Natural killer cell (primary cell): ENCODE measurements around the gene NCOA3. TPM values are rescaled to one million over a fixed set of nuclear protein-coding genes. Genes with fewer than 3 reads are reported as not detected.

Source experiments
- ATAC-seq, 3 donors: fragments of 150-1000 bp in 2 of 3; fragments of 200-7000 bp in 1 of 3; cut with Tn5 transposase; 1 replicate in 1 of 3; 2 replicates in 2 of 3; pipeline ENCODE4 v1.10.0; 2021; ENCODE audit warnings: mild to moderate bottlenecking in 2 of 3, moderate library complexity in 2 of 3
- DNase-seq, 2 donors: peaks; one replicate each; pipeline versions ENCODE4 v3.0.0 to v3.0.0-alpha.2; 2013 to 2021; ENCODE audit warnings: mixed read lengths in 1 of 2
- H3K27ac ChIP-seq: one replicate; pipeline ENCODE4 v1.5.1; 2013; ENCODE audit warnings: mild to moderate bottlenecking, low read length
- H3K27me3 ChIP-seq: one replicate; pipeline ENCODE4 v1.6.1; 2013; ENCODE audit warnings: low read length; ENCODE audit not compliant: control insufficient read depth, insufficient read depth
- H3K36me3 ChIP-seq: one replicate; pipeline ENCODE4 v1.6.1; 2013; ENCODE audit warnings: low read length; ENCODE audit not compliant: control insufficient read depth, insufficient read depth
- H3K4me1 ChIP-seq: one replicate; pipeline ENCODE4 v1.6.1; 2013; ENCODE audit warnings: low read length; ENCODE audit not compliant: control insufficient read depth, insufficient read depth
- H3K4me3 ChIP-seq: one replicate; pipeline ENCODE4 v1.5.1; 2013; ENCODE audit warnings: low read length
- H3K9me3 ChIP-seq: one replicate; pipeline ENCODE4 v1.6.1; 2013; ENCODE audit warnings: low read length; ENCODE audit not compliant: control insufficient read depth, insufficient read depth
- H3K27ac Mint-ChIP-seq, 2 donors: one replicate each; pipeline ENCODE4 v1.8.0; 2022; ENCODE audit warnings: mild to moderate bottlenecking in 2 of 2, mixed read lengths in 2 of 2, moderate library complexity in 1 of 2
- H3K27me3 Mint-ChIP-seq, 2 donors: one replicate each; pipeline ENCODE4 v1.8.0; 2022; ENCODE audit warnings: low read depth in 2 of 2, mixed read lengths in 2 of 2
- H3K36me3 Mint-ChIP-seq: one replicate; pipeline ENCODE4 v1.8.0; 2022; ENCODE audit warnings: mixed read lengths
- H3K4me1 Mint-ChIP-seq, 2 donors: one replicate each; pipeline ENCODE4 v1.8.0; 2022; ENCODE audit warnings: mixed read lengths in 2 of 2
- H3K4me3 Mint-ChIP-seq: one replicate; pipeline ENCODE4 v1.8.0; 2022; ENCODE audit warnings: mild to moderate bottlenecking, moderate library complexity, mixed read lengths
- H3K9me3 Mint-ChIP-seq, 2 donors: one replicate each; pipeline ENCODE4 v1.8.0; 2022; ENCODE audit warnings: mixed read lengths in 2 of 2
- WGBS: methylation state at CpG from one replicate; pipeline ENCODE4 v1.1.7; 2013; ENCODE audit warnings: missing lambda C conversion rate; ENCODE audit not compliant: insufficient coverage; 5-methylcytosine and 5-hydroxymethylcytosine counted together
- intact Hi-C: fragments of 100-400 bp; cut with micrococcal nuclease; formaldehyde crosslinking; loops from one replicate; pipeline ENCODE4 v1.14.2; 2022
- total RNA-seq, 4 donors: library from RNA; stranded (reverse); fragments of 120-200 nt in 1 of 4; gene quantifications; one replicate each; pipeline versions ENCODE4 v1.2.3 to v1.2.4, GENCODE V29; 2013 to 2022
- TF ChIP-seq, protein P1 (sequence below): fragments of 200-600 bp; IDR thresholded peaks from one replicate; pipeline ENCODE4 v1.8.0; 2022; ENCODE audit warnings: antibody characterized with exemption

NCOA3 gene
- total RNA-seq, 3 donors from 2014 or later (not counting 1 experiment from before 2014, with no cell fraction given): 44.3 to 63.3 (median 57.8) TPM

GRCh38 chr20:47674686-47675085, 173.0 kb downstream of the NCOA3 start:
- Mint-ChIP-seq H3K4me1 (peaks cover 6 to 7% of the 10 kb centered on the region in 2 donors), H3K9me3 (no peaks in the 10 kb centered on the region), H3K4me3 (no peak overlapping the region), H3K27ac (no peak overlapping the region), H3K27me3 (peaks cover 0 to 2% of the 10 kb centered on the region in 2 donors), H3K36me3 (no peaks in the 10 kb centered on the region)
- TF ChIP-seq, protein P1, sequence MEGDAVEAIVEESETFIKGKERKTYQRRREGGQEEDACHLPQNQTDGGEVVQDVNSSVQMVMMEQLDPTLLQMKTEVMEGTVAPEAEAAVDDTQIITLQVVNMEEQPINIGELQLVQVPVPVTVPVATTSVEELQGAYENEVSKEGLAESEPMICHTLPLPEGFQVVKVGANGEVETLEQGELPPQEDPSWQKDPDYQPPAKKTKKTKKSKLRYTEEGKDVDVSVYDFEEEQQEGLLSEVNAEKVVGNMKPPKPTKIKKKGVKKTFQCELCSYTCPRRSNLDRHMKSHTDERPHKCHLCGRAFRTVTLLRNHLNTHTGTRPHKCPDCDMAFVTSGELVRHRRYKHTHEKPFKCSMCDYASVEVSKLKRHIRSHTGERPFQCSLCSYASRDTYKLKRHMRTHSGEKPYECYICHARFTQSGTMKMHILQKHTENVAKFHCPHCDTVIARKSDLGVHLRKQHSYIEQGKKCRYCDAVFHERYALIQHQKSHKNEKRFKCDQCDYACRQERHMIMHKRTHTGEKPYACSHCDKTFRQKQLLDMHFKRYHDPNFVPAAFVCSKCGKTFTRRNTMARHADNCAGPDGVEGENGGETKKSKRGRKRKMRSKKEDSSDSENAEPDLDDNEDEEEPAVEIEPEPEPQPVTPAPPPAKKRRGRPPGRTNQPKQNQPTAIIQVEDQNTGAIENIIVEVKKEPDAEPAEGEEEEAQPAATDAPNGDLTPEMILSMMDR: no peak
- Histone ChIP-seq H3K27me3 (no peaks in the 10 kb centered on the region), H3K4me1 (no peaks in the 10 kb centered on the region), H3K27ac (no peak overlapping the region), H3K36me3 (no peaks in the 10 kb centered on the region), H3K4me3 (no peak overlapping the region), H3K9me3 (no peaks in the 10 kb centered on the region)
- WGBS: 87% methylated on average over 14 of the region's 14 CpGs
- intact Hi-C loops: loop anchor here (5.0 kb wide), 1 partner anchor 948 kb away; no protein-coding TSS in a partner anchor
- DNase-seq (no peak), ATAC-seq (no peak)

DNA sequence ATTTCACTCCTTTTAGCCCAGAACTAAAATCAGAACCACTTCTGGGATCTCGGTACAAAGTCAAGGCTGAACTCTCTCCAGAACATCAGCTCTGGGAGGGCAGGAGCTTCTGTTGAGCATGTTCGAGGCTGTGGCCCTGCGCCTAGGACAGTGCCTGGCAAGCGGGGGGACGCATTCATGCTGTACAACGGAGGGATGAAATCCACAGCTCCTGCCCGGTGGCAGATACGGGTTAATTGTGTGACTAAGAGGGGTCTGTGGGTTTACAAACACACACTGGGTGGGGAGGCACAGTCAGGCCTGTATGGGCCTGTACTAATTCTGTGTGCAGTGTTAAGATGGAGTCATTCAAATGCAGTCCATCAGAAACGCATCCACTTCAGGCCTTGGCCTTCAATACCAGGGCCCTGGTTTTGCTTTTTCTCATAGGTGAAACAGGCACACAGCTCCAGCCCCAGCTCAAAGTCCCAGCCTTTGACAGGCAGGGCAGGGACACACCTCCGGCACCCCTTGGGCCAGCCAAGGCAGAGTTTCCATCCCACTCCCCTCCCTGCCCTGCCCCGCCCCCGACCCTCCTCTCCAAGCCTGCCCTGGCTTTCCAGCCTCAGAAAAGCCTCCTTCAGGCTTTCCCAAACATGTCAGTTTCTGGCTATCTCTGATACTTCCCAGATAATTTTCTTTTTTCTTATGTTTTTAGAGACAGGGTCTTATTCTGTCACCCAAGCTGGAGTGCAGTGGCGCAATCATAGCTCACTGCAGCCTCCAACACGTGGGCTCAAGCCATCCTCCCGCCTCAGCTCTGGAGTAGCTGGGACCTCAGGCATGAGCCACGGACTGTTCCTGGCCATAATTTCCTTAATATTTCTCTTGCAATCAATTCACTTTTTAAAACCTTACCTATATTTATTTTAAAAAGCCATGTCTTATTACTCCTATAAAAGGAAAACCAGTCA, 173.8 kb downstream of the NCOA3 start:
- Mint-ChIP-seq H3K27ac (no peak overlapping the region), H3K36me3 (no peaks in the 10 kb centered on the region), H3K27me3 (peaks cover 0 to 2% of the 10 kb centered on the region in 2 donors), H3K4me3 (no peak overlapping the region), H3K4me1 (peaks cover 6 to 7% of the 10 kb centered on the region in 2 donors), H3K9me3 (no peaks in the 10 kb centered on the region)
- Histone ChIP-seq H3K36me3 (no peaks in the 10 kb centered on the region), H3K9me3 (no peaks in the 10 kb centered on the region), H3K4me3 (no peak overlapping the region), H3K4me1 (no peaks in the 10 kb centered on the region), H3K27me3 (no peaks in the 10 kb centered on the region), H3K27ac (no peak overlapping the region)
- no peak for DNase-seq
- WGBS: 89% methylated on average over 16 of the region's 16 CpGs
- no peak for ATAC-seq
- TF ChIP-seq, protein P1: no peak
- intact Hi-C loops: loop anchor here (5.0 kb wide), 1 partner anchor 947 kb away; no protein-coding TSS in a partner anchor

DNA sequence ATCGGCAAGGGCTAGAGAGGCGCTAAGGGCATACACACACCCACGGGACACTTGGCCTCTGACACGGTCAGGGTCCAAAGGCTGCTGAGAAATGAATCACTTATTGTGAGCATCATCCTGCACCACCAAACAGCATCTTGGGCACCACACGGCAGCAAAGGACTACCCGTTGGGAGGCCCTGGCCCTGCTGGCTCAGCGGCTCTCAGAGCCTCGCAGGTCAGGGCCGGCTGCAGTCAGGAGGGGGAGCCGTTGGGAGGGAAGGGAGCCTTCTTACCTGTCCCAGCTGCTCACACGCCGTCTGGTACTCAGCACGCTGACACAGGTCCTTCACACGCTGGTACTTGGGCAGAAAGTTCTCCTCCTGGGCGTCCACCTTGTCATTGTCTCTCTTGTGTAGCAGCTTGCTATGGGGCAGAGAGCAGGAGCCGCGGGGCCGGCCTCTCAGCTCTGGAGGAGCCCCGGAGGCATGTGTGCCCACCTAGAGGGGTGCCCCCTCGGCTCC, 174.6 kb downstream of the NCOA3 start:
- DNase-seq: no peak
- no peaks in the 10 kb centered on the region for H3K9me3 Mint-ChIP-seq
- no peak overlapping the region for H3K27ac ChIP-seq
- 85% methylated on average over 20 of the region's 20 CpGs for WGBS
- H3K36me3 Mint-ChIP-seq: no peaks in the 10 kb centered on the region
- peaks cover 6 to 7% of the 10 kb centered on the region in 2 donors for H3K4me1 Mint-ChIP-seq
- intact Hi-C loops: loop anchor here (5.0 kb wide), 1 partner anchor 946 kb away; no protein-coding TSS in a partner anchor
- no peak overlapping the region for H3K4me3 Mint-ChIP-seq
- no peaks in the 10 kb centered on the region for H3K36me3 ChIP-seq
- TF ChIP-seq, protein P1: no peak
- no peaks in the 10 kb centered on the region for H3K9me3 ChIP-seq
- peaks cover 0 to 2% of the 10 kb centered on the region in 2 donors for H3K27me3 Mint-ChIP-seq
- no peak overlapping the region for H3K27ac Mint-ChIP-seq
- H3K27me3 ChIP-seq: no peaks in the 10 kb centered on the region
- H3K4me3 ChIP-seq: no peak overlapping the region
- no peaks in the 10 kb centered on the region for H3K4me1 ChIP-seq
- ATAC-seq: no peak
